Activated CD4-positive, CD25-positive, alpha-beta regulatory T cell treated with anti-CD3 and anti-CD28 coated beads, Interleukin-2, amount 50 U/mL, for 16 hours (primary cell): Measurements from ENCODE around the gene CD300LB.
"Not testable (repeated sequence)": the region's sequence is repeated elsewhere in the genome, so short reads cannot be mapped to it uniquely, and the experiment has no call there.

Experiments
- DNase-seq: peaks from one replicate; pipeline ENCODE4 v3.0.0-alpha.2; 2020; ENCODE audit warnings: low read depth, low spot score

The CD300LB gene

DNA sequence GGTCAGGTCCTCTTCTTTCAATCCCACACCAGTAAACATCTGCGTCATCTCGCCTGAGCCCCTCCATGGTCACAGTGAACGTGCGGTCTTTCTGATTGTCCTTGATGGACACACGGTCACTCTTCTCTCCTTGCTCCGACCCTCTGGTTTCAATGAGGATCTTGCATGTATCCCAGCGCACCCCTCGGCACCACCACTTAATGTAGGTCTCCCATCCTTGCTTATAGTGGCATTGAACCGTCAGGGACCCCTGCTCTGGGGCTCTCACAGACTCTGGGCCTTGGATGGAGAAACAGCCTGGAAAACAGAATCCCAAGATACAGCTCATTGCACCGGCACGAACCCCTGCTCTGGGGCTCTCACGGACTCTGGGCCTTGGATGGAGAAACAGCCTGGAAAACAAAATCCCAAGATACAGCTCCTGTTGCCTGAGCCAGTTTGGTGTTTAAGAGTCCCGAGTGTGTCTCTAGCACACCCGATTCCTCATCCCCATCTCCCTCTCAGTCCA lies 5.4 kb downstream of the CD300LB start:
- no peak for DNase-seq

DNA sequence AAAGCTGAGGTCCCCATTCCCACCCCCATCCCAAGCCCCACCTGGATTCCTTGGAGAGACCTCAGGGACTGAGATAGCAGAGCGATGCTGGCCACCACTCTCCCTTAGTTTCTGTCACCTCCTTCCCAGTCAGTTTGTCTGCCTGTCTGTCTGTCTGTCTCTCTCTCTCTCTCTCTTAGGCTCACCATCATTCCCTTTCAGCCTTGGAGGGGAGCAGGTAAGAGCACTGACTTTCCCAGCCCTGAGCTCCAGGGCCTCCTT lies 5.9 kb downstream of the CD300LB start:
- no peak for DNase-seq

DNA sequence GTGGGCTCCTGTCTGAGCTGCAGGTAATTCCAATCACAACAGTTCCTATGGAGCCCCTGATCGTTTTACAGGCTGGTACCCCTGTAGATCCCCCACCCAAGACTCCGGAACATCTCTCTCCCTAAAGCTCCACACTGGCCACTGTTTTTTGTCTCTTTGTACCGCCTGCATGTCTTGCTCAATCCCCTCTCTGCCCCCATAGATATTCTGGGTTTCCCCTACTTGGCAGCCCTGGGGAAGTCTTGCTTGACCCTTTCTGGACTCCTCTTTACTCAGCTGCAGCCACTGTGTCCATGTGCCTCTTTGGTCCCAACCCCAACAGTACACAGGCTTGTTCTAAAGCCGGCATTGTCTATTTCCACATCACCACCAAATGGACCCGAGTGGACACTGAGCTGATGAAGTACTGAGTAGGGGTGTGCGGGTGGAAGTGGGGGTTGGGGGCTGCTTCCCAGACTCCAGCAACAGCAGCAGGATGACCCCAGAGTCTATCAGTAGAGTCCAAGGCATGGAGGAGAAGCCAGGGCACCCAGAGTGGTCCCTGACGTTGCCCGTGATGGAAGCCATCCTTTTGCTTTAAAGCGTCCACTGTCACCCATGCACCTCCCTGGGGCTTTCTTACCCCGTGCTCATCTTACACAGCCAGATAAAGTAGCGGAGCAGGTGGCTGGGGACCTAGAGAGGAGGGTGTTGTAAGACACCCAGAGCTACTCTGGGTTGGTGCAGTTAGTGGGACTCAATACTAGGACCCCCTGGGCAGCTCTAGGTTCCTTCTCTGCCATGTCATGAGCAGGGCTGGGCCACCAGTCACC lies 6.4 kb downstream of the CD300LB start:
- DNase-seq, result no peak

DNA sequence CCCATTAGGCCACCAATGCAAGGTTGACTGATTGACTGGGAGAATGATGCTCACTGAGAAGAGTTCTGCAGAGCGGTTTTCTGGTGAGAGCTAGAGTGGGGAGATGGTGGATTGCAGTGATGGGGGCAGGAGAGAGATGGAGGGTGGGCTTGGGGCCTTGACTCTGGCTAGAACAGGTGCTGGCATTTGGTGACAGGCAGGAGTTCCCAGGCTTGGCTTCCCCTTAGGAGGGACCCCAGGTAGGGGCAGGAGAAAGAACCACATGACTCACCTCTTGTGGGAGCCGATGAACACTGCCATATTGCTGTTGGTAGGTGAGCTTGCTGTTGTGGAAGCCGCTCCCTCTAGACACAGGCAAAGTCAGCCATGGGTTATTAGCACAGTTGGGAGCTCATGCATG lies 8.0 kb downstream of the CD300LB start:
- DNase-seq, result no peak

DNA sequence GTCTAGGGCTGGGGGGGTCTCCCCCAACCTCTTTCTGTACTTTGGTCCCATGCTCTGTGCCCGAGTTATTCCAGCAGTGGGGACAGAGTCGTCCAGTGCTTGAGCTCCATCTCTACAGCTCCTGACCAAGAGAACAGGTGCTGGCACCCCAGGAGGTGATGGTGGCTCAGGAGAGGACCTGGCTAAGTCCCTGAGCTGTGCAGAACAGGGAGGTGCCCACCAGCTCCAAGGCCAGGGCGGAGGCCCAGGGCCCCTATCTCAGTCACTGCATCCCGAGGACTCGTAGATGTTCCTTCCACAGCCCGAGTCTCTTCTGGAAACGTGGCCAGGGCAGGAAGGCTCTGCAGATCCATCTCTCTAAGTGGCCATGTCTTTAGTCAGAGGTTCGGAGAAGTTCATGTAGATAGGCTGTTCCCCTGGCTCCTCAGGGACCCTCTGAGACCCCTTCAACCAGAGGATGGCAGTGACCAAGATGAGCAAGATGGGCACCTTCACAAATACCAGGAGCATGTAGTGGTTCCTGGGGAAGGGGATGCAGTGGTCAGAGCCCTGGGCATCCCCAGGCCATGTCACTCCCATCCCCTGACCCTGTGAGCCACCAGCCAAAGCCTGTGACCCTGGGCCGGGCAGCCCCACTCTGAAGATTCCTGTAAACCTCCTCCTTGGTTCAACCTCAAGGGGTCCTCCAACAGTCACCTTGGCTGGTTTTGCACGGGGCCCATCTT lies 8.7 kb downstream of the CD300LB start:
- DNase-seq, result no peak

DNA sequence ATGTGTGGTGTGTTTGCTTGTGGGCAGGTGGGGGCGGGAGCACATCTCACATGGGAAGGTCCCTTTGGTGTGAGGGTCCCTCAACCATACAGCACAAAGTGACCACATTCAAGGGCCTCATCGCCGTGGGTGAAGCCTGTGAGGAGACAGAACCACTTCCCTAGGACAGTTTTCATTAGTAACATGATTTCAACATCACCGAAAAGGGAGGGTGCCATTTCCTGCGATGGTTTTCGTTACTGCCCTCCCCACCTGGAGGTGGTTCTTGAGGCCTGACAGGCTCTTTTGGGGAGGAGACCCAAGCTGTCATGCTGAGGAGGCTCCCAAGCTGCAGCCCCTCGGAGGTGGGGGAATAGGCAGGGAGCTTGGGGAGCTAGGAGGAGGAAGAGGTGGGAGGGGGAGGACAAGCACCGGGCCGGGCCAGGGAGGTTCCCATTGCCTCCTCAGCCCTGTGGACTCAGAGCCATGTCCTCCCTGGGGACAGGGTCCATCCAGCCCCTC lies 9.5 kb downstream of the CD300LB start:
- no peak for DNase-seq

DNA sequence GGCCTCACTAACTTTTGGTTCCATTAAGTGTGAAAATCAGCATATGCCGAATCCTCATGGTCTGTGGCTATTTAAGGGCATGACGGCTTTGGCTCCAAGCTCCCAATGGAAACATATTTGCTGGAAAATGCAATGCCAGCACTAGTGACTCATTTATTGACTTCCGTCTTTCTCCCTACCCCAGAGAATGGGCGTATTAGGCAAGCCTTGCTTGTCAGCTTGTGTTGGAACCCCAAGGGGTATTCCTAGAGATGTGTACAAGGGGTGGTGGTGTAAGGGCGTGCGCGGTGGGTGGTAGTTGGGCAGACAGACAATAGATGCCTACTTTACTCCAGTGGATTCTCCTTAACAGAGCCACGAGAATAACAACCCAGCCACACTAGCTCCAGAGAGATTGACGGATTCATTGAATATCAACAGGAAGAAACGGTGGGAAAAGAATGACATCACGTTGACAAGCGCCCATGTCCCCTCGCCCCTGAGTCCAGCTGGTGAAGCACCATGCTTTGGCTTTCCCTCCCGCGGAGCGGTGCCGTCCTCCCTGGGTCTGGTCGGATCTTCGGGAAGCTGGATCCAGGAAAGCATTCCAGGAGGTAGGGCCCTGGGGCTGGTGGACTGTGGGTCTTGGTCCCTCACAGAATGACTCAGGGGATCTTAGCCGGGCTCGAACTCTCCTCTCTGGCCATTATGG lies 10.3 kb downstream of the CD300LB start:
- DNase-seq, result no peak

DNA sequence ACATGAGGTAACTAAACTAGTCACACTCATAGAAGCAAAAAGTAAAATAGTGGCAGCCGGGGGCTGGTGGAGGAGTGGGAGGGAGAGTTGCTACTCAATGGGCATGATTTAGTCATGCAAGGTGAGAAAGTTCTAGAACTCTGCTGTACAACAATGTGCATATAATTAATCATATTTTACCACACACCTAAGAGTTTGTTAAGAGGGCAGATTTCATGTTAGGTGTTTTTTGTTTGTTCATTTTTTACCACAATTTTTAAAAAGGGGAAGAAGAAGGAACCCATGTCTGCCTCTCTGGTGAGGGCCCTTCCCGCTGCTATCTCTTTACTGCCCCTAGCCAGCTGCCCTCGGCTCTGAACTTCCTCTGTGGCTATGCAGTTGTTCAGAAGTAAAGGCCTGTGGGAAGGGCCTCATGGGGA lies 11.2 kb downstream of the CD300LB start:
- DNase-seq, result no peak

DNA sequence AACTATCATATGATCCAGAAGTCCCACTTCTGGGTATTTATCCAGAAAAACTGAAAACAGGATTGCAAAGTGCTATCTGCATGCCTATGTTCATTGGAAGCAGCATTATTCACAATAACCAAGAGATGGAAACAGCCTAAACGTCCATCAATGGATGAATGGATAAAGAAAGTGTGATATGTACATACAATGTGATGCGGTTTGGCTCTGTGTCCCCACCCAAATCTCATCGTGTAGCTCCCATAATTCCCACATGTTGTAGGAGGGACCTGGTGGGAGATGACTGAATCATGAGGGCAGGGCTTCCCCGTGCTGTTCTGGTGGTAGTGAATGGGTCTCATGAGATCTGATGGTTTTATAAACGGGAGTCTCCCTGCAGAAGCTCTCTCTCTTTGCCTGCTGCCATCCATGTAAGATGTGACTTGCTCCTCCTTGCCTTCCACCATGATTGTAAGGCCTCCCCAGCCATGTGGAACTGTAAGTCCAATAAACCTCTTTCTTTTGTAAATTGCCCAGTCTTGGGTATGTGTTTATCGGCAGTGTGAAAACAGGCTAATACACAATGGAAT lies 12.8 kb downstream of the CD300LB start:
- not testable (repeated sequence) for DNase-seq

DNA sequence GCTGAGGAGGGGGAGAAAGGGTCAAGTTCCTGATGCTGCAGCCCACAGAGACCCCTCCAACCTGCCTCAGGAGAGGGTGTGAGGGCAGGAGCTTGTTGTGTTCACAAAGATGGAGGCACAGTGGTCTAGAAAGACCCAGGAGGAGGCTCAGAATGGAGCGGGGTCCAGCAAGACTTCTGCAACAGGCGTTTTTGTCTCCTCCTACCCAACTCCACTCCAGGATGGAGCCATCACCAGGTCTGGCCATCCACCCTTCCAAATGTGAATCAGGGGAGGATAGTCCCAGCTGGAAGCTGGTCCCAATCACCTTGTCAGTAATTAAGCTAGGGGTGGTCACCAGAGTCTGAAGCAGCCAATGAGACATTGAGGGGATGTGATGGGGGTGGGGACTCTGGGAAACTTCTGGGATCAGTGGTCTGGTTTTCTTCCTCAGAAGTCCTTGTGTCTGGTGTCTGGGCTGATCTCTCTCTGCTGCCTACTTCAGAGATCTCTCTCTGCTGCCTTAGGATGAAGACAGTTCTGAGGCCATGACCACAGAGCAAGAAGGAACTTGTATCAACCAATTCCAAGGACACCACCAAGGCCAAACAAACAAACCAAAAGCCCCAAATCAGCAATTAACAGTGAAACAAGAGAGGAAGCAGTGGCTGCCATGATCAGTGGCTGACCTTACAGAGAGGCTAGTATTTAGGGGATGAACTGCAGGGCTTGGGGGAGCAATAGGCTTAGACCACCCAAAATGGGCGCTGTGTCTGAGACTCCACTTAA lies 14.5 kb downstream of the CD300LB start:
- no peak for DNase-seq

DNA sequence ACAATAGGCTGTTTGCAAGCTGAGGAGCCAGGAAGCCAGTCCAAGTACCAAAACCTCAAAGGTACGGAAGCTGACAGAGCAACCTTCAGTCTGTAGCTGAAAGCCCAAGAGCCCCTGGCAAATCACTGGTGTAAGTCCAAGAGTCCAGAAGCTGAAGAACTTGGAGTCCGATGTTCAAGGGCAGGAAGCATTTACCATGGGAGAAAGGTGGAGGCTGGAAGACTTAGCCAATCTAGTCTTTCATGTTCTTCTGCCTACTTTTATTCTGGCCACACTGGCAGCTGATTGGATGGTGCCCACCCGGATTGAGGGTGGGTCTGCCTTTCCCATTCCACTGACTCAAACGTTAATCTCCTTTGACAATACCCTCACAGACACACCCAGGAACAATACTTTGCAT lies 15.3 kb downstream of the CD300LB start:
- DNase-seq, result no peak

DNA sequence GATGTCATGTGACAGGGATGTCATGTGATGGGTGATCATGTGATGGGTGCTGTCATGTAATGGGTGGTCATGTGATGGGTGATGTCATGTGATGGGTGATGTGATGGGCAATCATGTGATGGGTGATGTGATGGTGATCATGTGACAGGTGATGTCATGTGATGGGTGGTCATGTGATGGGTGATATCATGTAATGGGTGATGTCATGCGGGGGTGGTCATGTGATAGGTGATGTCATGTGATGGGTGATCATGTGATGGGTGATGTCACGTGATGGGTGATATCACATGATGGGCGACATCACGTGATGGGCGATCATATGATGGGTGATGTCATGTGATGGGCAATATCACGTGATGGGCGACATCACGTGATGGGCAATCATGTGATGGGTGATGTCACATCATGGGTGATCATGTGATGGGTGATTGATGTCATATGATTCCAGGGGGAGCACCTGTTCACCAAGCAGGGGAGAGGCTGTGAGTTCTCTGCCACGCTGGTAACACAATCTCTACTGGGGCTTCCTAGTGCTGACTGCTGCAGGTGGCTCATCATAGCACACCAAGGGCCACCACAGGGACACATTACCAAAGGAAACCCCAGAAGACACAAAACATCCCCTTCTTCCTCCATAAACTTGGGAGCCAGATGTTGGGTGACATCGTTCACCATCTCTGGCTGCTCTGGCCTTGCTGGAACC lies 16.5 kb downstream of the CD300LB start:
- no peak for DNase-seq

DNA sequence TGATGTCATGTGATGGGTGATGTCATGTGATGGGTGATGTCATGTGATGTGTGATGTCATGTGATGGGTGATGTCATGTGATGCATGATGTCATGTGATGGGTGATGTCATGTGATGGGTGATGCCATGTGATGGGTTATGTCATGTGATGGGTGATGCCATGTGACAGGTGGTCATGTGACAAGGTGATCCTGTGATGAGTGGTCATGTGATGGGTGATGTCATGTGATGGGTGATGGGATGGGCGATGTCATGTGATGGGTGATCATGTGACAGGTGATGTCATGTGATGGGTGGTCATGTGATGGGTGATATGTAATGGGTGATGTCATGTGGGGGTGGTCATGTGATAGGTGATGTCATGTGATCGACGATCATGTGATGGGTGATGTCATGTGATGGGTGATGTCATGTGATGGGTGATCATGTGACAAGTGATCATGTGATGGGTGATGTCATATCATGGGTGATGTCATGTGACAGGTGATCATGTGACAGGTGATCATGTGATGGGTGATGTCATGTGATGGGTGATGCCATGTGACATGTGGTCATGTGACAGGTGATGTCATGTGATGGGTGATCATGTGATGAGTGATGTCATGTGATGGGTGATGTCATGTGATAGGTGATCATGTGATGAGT lies 17.2 kb downstream of the CD300LB start:
- peak; percentile 15 for DNase-seq

DNA sequence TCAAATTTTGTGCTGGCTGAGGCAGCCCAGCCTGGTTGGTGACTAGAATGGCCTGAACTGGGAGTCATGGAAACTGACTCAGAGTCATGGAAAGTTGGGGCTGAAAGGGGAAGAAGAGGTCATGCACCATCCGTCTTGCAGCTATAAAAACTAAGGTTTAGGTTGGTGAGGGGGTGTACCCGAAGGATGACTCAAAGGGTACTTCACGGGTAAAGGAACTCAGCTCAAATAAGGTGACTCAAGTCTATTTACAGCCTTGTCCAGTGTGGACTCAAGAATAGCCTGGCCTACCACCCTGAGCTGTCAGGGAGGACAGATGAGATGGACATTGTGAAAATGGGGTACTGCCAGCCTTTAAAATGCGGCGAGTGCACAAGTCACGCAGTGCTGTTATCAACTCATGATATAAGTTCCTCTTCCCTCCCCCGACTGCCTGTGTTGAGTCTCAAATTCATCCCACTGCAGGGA lies 18.6 kb downstream of the CD300LB start:
- no peak for DNase-seq

DNA sequence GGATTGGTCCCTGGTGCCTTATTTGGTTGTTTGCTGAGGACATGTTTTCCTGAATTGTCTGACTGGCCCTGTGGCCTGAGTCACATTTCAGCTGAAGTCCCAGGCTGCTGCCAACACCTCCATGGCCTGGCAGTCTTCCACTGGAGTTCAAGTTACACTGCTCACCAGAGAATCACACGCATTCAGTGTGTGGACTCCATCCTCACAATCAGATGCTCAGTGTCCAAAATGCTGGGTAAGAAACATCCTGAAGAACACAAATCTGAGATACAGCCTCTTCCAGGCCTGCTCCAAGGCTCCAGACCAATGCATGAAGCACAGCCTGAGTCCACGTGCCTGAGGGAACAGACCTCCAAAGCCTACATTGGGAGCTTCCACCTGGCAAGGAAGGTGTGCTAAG lies 19.2 kb downstream of the CD300LB start:
- DNase-seq, result no peak

DNA sequence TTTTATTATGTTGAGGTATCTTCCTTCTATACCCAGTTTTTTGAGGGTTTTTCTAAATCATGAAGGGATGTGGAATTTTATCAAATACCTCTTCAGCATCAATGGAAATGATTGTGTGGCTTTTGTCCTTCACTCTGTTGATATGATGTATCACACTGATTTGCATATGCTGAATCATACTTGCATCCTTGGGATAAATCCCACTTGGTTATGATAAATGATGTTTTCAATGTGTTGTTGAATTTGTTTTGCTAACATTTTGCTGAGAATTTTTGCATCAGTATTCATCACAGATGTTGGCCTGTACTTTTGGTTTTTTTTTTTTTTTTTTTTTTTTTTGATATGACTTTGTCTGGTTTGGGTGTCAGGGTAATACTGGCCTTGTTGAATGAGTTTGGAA lies 23.1 kb downstream of the CD300LB start:
- no peak for DNase-seq

DNA sequence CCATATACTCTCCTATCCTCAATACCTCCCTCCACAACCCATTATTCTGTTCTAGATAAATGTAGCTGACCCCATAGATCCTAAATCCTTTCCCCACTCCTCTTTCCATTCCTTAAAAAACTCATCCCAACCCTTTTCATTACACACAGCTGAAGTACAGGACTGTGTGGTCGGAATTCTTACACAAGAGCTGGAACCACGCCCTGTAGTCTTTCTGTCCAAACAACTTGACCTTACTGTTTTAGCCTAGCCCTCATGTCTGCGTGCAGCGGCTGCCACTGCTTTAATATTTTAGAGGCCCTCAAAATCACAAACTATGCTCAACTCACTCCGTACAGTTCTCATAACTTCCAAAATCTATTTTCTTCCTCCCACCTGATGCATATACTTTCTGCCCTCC lies 27.3 kb downstream of the CD300LB start:
- not testable (repeated sequence) for DNase-seq

DNA sequence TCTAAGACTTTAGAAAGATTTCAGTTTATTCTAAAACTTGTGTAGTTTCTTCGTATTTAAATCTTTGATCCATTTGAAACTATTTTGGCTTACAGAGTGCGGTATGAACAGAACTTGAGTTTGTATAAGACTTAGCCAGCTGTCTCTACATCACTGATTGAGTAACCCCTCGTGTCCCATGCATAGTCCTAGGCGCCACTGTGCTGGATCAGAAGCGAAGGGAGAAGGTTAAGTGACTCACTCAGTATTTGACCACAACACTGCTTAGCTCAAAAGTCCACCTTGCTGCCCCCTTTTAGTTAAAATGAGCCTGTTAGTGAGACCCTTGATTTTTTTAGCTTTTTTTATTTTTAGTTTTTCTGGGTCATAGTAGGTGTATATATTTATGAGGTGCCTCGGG lies 28.4 kb downstream of the CD300LB start:
- DNase-seq, result no peak

DNA sequence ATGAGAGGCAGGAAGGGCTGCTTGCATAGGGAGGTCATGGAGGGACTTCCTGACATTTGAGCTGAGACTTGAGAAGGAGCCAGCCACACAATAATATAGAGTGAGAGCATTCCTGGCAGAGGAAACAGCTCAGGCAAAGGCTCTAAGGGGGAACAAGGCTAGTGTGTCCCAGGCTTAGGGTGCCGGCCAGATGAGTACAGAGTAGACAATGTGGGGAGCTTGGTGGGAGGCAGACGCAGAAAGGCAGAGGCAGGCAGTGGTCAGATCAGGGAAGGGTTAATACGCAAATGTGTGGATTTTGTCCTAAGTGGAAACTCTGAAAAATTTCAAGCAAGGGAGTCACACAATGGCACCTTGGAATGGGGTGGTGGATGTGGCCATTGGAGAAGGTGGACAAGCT lies 31.3 kb downstream of the CD300LB start:
- DNase-seq, result no peak

DNA sequence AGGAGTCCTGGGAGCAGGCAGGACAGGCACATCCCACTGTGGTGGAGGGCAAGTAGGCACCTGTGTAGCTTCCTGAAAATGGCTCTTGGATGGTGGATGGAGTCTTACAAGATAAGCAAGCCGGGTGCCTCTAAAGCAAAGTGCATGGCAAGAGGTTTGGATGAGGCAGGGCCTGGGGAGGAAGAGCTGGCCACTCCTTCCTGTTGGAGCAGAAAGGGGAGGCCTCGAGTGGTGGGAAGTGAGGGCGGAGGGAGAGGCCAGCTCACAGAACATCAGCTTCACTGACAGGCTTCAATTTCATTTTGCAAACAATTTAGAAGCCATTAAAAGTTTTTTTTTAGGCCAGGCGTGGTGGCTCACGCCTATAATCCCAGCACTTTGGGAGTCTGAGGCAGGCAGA lies 33.8 kb downstream of the CD300LB start:
- no peak for DNase-seq
